Motor neuron (in vitro differentiated cells): Measurements from ENCODE around the gene DEAF1. TPM values are rescaled to one million over a fixed set of nuclear protein-coding genes. Genes with fewer than 3 reads are reported as not detected.
A peak's percentile ranks its signal among the peaks of the same experiment; 100 is the strongest.

Experiments used
- ATAC-seq, 8 experiments: fragments of 200-7000 bp; cut with Tn5 transposase; replicated peaks in 6 of 8; 2 replicates each; pipeline ENCODE4 v1.8.0; 2021; ENCODE audit warnings: mild to moderate bottlenecking in 8 of 8, moderate library complexity in 8 of 8
- H3K27ac ChIP-seq, 2 donors: fragments of 250-450 bp; sonication (Bioruptor Pico); 2 replicates each; pipeline ENCODE4 v1.9.0; 2021; ENCODE audit warnings: antibody characterized with exemption in 2 of 2, mild to moderate bottlenecking in 2 of 2, moderate library complexity in 1 of 2
- H3K4me1 ChIP-seq, 2 donors: fragments of 250-450 bp; sonication (Bioruptor Pico); replicated peaks in 1 of 2; 2 replicates each; pipeline ENCODE4 v1.6.1; 2021; ENCODE audit warnings: antibody characterized with exemption in 2 of 2, mild to moderate bottlenecking in 2 of 2, moderate library complexity in 1 of 2
- H3K4me3 ChIP-seq, 5 donors: fragments of 250-450 bp; sonication (Bioruptor Pico); 2 replicates each; pipeline ENCODE4 v1.9.0; 2021; ENCODE audit warnings: antibody characterized with exemption in 5 of 5, mild to moderate bottlenecking in 5 of 5, moderate library complexity in 4 of 5
- WGBS, 10 experiments: fragments of 450-650 bp; shearing (Covaris generic); methylation state at CpG; one replicate each; pipeline ENCODE4 v1.0.0; 2022; 5-methylcytosine and 5-hydroxymethylcytosine counted together
- in situ Hi-C, 9 experiments: fragments of 400-800 bp; cut with MboI; loops; one replicate each; pipeline ENCODE4 v1.15.0; 2021; ENCODE audit warnings: low sequenced_read_pairs in 9 of 9, low pct_unique_long_range_greater_than_20kb in 2 of 9; ENCODE audit not compliant: unreplicated experiment in 9 of 9
- total RNA-seq, 8 experiments: library from RNA; unstranded; fragments of 300-600 nt; gene quantifications; 2 replicates each; pipeline versions ENCODE4 v1.2.3 to v1.2.4, GENCODE V29; 2022

DEAF1 gene
- total RNA-seq, 8 experiments from 2014 or later = 38.5 to 81.6 (median 54.3) TPM

DNA sequence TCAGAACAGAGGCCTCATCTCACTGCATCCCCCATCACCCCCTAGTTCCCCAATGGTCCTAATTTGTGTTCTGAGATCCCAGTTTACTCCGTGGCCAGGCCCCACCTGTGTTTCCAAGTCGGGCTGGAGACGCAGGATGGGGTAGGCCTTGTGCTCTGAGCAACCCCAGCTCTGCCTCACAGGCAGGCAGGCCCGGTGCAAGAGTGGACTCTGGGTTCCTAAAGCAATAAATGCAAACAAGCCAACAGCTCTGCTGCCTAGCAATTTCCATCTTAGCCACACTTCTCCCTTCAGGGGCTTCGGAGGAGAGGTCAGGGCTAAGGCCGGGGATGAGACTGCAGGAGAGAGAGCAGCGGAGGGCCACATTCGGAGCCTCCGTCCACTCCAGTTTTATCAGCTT, 8.5 kb upstream of the DEAF1 start:
- H3K4me1 ChIP-seq = peaks cover 12 to 13% of the 10 kb centered on the region in 2 donors
- 60 to 100% (median 91%) methylated on average over 1 to 7 of the region's 9 CpGs; no CpG with 5 or more reads in 4 of the 10 experiments for WGBS, 10 experiments
- no peak for ATAC-seq
- H3K27ac ChIP-seq = no peak overlapping the region
- in situ Hi-C loops = no loop called here
- H3K4me3 ChIP-seq = no peak overlapping the region

DNA sequence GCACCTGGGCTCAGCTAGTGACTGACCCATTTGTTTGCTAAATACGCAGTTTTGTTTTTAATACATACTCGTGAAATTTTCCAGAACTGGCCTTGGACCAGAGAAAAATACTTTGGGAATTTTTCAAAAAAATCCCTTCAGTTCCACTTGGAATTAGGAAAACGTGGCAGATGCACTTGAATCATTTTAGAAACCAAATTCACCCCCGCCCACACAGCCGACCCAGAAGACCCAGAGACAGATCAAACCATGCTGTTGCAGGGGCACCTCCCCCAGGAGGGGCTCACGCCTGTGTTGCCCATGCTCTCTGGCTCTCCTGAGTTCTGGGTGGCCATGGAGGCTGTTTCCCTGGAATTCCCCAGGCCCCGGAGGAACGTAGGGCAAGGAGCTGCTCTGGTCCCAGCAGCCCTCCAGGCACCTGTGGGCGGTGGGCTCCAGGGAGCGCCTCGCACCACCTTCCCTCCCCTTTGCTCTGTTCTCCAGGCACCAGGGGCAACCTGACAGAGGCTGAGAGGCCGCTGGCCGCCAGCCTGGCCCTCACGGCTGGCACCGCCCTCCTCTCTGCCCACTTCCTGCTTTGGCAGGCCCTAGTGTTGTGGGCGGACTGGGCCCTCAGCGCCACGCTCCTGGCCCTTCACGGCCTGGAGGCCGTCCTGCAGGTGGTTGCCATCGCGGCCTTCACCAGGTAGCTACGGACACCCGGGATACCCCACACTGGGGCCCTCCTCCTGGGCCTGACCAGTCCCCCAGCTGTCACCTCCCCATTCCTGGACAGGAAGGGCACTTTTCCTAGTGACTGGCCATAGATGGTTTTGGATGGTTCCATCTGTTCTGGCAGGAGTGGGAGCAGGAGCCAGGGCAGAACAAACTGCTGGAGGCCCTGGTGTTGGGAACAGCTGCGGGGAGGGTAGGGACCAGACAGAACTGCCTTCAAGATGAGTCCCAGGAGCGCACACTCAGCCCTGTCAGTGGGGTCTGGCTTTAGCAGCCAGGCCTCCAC, 7.7 kb upstream of the DEAF1 start:
- no peak for ATAC-seq
- Histone ChIP-seq H3K4me3 (no peak overlapping the region), H3K4me1 (peaks cover 12 to 18% of the 10 kb centered on the region in 2 donors), H3K27ac (no peak overlapping the region)
- in situ Hi-C loops = no loop called here
- WGBS, 10 experiments = 78 to 100% (median 95%) methylated on average over 2 to 9 of the region's 26 CpGs; no CpG with 5 or more reads in 6 of the 10 experiments

DNA sequence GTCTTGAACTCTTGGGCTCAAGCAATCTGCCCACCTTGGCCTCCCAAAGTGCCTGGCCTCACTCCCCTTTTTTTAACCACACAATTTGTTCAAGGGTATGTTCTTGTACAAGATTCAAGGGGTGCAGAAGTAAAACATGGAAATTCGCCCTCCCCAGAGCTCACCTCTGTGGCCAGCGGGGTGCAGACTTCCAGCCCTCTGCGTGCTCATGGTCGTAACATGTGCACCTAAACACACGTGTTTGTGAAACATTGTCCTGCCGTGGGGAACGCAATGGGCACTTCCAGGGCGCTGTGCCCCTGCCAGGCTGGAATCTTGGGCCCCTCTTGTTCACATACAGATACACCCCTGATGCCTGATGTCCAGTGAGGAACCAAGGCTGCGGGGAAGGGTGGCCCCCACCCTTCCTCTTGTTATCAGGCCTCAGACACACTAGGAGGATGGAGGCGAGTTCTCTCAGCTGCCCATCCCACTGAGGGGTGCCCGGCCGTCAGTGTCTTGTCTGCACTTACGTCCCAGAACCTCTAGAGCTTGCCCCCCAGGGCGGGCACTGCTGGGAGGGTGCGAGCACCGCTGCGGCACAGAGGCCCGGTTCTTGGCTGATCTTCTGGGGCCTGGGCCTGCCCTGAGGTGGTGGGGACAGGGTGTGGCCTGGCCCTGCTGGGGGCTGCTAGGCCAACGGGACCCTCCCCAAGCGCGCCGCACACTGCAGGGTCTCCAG, 6.9 kb upstream of the DEAF1 start:
- Histone ChIP-seq H3K4me1 (peaks cover 6 to 20% of the 10 kb centered on the region in 2 donors), H3K27ac (no peak overlapping the region)
- in situ Hi-C loops = no loop called here

DNA sequence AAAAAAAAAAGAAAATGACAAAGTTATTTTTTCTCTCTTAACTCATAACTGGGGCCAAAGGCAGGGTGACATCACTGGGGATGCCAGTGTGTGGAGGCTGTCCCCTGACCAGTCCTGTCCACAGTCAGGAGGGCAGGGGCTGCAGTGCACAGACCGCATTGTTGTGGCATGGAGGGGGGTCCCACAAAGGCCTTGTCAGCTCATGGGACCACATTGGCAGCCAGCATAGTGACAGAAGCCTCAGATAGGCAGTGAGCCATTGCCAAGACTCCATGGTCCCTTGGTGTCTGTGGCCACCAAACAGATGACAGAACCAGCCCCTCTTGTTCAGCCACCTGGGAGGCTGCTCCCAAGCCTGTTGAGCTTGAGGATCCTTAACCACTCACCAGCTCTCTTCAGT, 4.7 kb upstream of the DEAF1 start:
- Histone ChIP-seq H3K27ac (no peak overlapping the region), H3K4me3 (no peak overlapping the region), H3K4me1 (peaks cover 0 to 16% of the 10 kb centered on the region in 2 donors)
- in situ Hi-C loops = no loop called here
- no peak for ATAC-seq
- WGBS, 10 experiments = 86 to 100% methylated on average over 1 of the region's 1 CpG; no CpG with 5 or more reads in 8 of the 10 experiments

More for the DNA sequence above, 6.9 kb upstream of the DEAF1 start:
- no peak for ATAC-seq
- H3K4me3 ChIP-seq = no peak overlapping the region
- WGBS, 10 experiments = 87 to 98% (median 95%) methylated on average over 6 to 11 of the region's 22 CpGs; no CpG with 5 or more reads in 6 of the 10 experiments

DNA sequence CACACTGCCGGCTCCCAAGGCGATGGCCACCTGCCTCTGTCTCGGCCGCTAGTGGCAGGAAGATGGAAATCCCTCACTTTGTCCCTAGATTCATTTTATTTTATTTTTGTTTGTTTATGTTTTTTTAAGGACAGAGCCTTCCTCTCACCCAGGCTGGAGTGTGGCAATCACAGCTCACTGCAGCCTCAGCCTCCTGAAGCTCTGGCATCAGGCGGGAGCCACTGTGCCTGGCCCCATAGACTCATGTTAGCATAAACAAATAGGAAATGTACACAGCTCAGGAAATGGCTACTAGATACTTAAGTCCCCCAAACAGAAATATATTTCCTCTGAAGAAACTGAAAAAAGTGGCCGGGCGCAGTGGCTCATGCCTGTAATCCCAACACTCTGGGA, 4.1 kb upstream of the DEAF1 start:
- H3K4me1 ChIP-seq = peaks cover 1 to 18% of the 10 kb centered on the region in 2 donors
- no peak for ATAC-seq
- in situ Hi-C loops = no loop called here
- H3K4me3 ChIP-seq = no peak overlapping the region
- WGBS, 10 experiments = 70 to 100% (median 90%) methylated on average over 2 to 7 of the region's 7 CpGs; no CpG with 5 or more reads in 3 of the 10 experiments
- H3K27ac ChIP-seq = no peak overlapping the region

DNA sequence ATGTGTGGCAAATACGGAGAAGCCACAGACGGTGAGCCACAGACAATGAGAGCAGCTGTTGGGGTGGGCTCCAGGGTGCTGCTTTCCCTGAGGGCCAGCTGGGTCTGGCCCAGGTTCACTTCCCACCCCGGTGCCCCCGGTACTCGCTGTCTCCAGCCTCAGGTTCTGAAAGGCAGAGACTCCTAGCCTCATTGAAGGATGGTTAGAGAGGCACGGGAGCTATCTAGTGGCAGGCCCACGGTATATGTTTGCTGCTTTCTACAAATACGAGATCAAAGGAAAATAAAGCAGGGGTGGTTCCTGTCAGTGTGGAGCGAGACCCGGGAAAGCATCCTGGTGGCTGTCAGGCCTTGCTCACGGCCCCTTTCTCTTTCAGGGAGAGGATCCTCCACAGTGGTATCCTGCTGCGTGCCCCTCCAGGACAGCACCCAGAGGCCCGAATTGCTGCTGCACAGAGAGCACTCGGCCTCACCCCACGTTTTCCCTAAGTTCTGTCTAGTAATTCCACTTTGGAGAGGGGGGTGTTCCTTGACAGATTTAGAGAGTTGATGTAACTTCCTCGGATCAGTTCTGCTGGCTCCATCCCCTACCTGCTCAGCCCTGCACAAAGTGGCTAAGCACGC, 3.6 kb upstream of the DEAF1 start:
- in situ Hi-C loops = no loop called here
- Histone ChIP-seq H3K4me1 (peaks cover 6 to 23% of the 10 kb centered on the region in 2 donors), H3K27ac (no peak overlapping the region), H3K4me3 (no peak overlapping the region)
- no peak for ATAC-seq
- WGBS, 10 experiments = 0 to 81% (median 58%) methylated on average over 1 to 11 of the region's 17 CpGs; no CpG with 5 or more reads in 3 of the 10 experiments

DNA sequence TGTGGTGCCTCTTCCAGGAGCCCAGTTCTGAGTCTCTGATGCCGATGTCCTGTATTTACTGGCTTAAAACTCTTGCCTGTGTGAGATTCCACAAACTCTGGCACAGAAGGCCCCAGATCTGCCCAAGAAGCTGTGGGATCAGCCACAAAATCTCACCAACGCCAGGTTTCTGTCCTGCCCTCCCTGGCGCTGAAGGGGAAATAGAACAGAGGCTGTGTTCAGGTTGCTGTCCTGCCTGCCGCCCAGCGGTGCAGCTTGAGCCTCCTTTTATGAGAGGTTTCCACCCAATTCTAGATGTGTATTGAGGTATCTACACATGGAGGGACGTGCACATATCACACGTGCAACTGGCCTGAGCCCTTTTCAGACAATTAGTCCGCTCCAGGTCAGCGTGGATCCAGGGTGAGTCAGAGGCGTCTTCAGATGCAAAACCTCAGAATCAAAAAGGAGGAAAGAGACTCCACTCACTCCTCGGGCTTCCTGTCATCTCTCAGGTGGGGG, 2.8 kb upstream of the DEAF1 start:
- Histone ChIP-seq H3K4me1 (peaks cover 14 to 30% of the 10 kb centered on the region in 2 donors), H3K27ac (no peak overlapping the region), H3K4me3 (no peak overlapping the region)
- WGBS, 10 experiments = 24 to 89% (median 54%) methylated on average over 1 to 5 of the region's 11 CpGs; no CpG with 5 or more reads in 5 of the 10 experiments
- ATAC-seq = no peak
- in situ Hi-C loops = no loop called here

DNA sequence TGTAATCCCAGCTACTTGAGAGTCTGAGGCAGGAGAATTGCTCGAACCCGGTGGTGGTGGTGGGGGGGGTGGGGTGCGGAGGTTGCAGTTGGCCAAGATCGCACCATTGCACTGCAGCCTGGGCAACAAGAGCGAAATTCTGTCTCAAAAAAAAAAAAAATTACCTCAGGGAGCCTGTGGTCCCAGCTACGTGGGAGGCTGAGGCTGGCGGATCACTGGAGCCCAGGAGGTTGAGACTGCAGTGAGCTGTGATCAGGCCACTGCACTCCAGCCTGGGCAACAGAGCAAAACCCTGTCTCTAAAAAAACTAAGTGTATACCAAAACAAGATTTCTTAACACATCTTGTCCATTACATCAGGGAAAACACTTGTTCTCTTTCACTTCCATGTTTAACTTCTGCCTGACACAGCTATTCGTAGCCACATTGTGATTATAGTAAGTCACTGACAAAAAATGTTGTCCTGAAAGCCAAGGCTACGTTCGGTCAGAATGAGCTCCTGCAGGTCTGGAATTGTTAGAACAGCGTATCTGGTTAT, 2.0 kb upstream of the DEAF1 start:
- no peak for ATAC-seq
- H3K4me1 ChIP-seq = peaks cover 15 to 32% of the 10 kb centered on the region in 2 donors
- H3K27ac ChIP-seq = no peak overlapping the region
- 18 to 100% (median 80%) methylated on average over 1 to 8 of the region's 11 CpGs; no CpG with 5 or more reads in 1 of the 10 experiments for WGBS, 10 experiments
- H3K4me3 ChIP-seq = no peak overlapping the region
- in situ Hi-C loops = no loop called here

DNA sequence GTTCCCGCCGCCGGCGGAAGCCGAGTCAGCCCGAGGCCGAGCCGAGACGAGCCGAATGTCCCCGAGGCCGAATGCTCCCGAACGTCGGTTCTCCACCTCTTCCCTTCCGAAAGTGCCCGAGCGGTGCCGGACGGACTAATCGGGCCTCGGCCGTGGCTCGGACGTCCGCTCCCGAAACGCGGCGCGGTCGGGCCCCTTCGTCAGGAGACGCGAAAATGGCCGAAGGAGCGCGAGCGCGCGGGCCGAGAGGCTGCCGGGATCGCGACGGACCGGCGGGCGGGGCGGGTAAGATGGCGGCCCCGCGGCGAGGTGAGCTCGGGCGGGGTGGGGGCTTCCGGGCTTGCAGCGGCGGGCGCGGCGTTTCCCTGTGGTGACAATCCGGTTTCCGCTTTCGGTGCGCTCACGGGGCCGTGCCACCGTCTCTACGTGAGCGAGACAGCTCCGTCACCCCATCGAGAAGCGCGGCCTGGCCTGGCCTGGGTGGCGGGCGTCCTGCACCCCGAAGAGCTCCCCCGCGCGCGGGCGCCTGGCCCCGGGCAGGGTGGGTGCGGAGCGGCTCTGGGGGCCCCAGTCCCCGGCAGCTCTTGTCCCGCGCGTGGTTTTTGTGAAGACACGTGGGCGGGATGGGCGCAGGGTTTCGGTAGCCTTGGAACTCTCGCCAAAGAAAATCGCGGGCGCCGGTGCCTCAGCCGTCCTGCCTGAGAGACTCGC, 671 bp upstream of the DEAF1 start, which contains the start of gene TMEM80:
Gene TMEM80, plus strand, starts transcription at position 279 of the 711 bp plus-strand sequence. Its CDS starts 12 bp downstream, at position 291.
- peaks cover 15 to 32% of the 10 kb centered on the region in 2 donors for H3K4me1 ChIP-seq
- ATAC-seq = peak; percentile 67 to 86 (median 82)
- WGBS, 10 experiments = 0 to 1% (median 0%) methylated on average over 1 to 24 of the region's 101 CpGs; no CpG with 5 or more reads in 5 of the 10 experiments
- in situ Hi-C loops = no loop called here
- H3K27ac ChIP-seq = peak within 1 kb of the TSS; percentile 100
- peak within 1 kb of the TSS; percentile 63 to 84 (median 78) for H3K4me3 ChIP-seq

DNA sequence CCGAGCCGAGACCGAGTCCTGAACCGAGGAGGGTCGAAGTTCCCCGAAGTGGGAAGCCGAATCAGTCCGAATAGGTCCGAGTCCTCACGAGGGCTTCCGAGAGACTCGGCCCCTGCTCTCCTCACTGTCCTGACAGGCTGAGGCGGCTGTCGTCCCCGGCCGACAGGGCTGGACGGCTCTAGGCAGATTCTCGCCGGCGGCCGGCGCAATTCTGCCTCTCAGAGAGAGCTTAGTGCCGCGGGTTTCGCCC, 191 bp upstream of the DEAF1 start:
- H3K4me3 ChIP-seq = peak overlapping the region; percentile 63 to 84 (median 78)
- H3K27ac ChIP-seq = peak overlapping the region; percentile 100
- ATAC-seq = no peak
- WGBS, 10 experiments = 0 to 4% (median 0%) methylated on average over 1 to 9 of the region's 25 CpGs; no CpG with 5 or more reads in 5 of the 10 experiments
- peaks cover 15 to 32% of the 10 kb centered on the region in 2 donors for H3K4me1 ChIP-seq
- in situ Hi-C loops = no loop called here

DNA sequence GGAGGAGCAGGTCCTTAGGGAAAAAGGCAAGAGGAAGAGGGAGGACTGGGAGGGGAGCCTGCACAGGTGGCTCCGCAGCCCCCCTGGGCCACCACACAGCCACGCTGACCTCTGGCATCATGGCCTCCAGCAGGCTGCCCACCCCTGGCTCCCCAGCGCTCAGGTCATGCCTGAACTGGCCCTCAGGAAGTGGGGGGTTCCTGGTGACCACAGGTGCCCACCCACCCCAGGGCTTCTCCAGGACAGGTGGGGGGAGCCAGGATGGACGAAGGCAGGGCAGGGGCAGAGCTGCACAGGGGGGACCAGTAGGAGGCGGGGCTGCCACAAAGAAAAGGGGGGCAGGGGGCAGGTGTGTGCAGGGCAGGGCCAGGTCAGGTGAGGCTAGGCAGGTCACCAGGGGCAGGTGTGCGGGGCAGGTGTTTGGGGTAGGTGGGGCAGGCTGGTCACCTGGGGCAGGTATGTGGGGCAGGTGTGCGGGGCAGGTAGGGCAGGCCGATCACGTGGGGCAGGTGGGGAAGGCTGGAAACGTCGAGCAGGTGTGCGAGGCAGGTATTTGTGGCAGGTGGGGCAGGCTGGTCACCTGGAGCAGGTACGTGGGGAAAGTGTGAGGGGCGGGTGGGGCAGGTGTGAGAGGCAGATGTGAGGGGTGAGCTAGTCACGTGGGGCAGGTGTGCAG, 997 bp downstream of the DEAF1 start:
- ATAC-seq = no peak
- H3K27ac ChIP-seq = no peak overlapping the region
- peak overlapping the region; percentile 37 to 83 (median 63) for H3K4me3 ChIP-seq
- H3K4me1 ChIP-seq = peaks cover 15 to 32% of the 10 kb centered on the region in 2 donors
- WGBS, 10 experiments = no CpG with 5 or more reads among the region's 15 CpGs
- in situ Hi-C loops = no loop called here
